Glomerular endothelial cell (primary cell): ENCODE measurements around the gene GPER1. TPM values are rescaled to one million over a fixed set of nuclear protein-coding genes. Genes with fewer than 3 reads are reported as not detected.
"Not testable (repeated sequence)": the region's sequence is repeated elsewhere in the genome, so short reads cannot be mapped to it uniquely, and the experiment has no call there.

Source experiments
- DNase-seq: peaks from one replicate; pipeline ENCODE4 v3.0.0-alpha.2; 2011; ENCODE audit warnings: low read depth, low spot score; ENCODE audit errors: extremely low read depth
- total RNA-seq: library from RNA; depleted of rRNA; stranded (reverse); fragments of >200 nt; gene quantifications from 2 replicates; pipeline ENCODE4 v1.2.3, GENCODE V29; 2015

GPER1 gene
- 1.4 and 1.8 TPM in 2 replicates for total RNA-seq

GRCh38 chr7:1087952-1088920 lies at the start of gene GPER1:
Gene GPER1, plus strand, starts transcription at chr7:1088113. Its CDS starts 3,616 bp downstream, at chr7:1091729.
- DNase-seq: no peak

DNA sequence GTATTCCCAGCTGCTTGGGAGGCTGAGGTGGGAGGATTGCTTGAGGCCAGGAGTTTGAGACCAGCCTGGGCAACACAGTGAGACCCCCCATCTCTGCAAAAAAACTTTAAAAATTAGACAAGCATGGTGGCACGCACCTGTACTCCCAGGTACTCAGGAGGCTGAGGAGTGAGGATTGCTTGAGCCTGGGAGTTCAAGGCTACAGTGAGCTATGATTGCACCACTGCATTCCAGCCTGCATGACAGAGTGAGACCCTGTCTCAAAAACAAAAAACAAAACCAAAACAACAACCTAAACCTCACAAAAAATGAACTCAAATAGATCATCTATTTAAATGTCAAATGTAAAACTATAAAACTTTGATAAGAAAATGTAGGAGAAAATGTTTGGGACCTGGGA lies 47.7 kb upstream of the GPER1 start:
- DNase-seq: not testable (repeated sequence)

GRCh38 chr7:1040790-1041189 lies 47.1 kb upstream of the GPER1 start:
- DNase-seq: no peak

DNA sequence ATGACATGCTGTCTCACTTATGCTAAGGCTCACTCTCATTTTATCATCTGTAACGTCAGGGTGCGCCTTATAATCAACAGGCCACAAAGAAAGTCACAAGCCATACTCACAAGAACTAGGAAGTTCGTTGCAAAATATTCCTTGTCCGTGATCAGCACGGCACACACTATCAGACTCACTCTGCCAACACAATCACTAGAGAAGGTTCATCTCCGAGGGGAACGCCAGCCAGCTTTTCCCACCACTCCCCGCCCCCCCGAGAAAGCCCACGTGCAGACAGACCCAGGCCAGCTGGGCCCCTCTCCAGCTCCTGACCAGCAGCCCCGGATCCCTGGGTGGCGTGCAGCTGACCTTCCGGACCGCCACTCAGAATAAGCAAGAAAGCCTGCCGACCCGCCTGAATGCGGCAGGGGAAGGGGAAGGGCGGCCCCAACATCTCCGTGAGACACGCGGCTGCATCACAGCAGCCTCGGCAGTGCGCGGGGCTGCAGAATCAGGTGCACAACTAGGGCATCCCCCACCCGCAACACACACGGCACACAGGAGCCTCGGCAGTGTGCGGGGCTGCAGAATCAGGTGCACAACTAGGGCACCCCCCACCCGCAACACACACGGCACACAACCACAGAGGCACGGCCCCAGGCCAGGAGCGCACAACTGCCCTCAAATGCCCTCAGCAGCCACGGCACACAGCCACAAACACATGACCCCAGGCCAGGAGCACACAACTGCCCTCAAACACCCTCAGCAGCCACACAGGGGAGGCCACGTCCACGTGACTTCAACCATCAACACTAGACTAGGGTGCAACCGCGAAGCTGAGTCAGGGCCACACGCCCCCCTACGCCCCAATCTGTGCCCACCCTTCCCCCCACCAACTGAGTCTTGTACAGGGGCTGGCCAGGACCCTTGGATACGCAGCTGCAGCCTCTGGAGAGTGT lies 46.1 kb upstream of the GPER1 start:
- no peak for DNase-seq

DNA sequence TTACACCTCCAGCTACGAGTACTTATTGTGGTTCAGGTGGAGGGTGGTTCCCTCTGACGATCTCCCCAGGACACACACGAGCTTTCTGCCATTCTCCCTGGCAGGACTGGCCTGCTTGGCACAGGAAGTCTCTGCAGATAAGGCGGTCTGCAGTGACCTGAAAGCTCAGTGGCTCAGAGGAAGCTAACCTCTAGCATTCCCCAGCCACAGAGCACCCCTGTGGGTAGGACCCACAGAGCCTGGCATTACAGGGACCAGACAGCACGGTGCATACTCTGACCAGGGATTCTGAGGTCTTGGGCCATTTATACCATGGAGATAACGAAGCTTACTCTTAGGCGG lies 45.5 kb upstream of the GPER1 start:
- DNase-seq: no peak

- no peak for DNase-seq
Measured at GRCh38 chr7:1043552-1044188, 44.2 kb upstream of the GPER1 start.

DNA sequence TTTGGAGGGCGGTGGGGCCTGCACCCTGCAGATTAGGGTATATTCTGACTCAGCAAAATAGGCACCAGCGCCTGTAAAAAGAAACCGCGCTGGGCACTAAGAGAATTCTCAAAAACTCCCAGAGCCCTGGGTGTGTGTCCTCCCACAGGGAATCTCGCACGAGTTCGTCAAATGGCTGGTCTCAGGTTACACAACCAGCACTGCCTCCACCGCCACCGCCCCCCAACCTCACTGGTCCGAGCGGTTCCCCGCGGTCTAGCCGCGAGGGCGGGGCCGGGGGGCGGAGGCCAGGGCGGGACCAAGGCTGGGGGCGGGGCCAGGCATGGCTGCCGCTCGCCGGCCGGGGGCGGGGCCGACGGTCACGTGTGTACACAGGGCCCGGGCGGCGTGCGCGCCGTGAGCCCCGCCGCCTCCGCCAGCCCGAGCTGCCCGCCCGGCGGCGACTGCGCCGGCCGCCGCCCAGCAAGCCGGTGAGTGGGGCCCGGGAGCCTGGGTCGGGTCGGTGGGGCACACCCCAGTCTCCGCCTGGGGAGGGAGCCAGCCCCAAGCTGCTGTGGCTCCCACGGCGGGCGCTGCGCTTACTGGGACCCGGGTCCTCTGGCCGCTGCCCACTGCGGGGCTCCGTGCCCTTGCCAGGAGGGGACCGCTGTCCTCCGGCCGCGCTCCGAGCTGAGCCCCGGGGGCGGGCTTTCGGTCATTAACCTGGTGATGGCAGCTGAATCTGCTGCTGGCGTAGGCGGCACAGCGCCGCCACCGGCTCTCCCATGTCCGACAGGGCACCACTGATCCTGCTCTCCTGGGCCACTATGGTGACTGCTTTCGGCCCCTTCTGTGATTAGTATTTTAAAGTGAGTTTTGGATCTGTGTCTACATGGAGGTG lies 43.5 kb upstream of the GPER1 start, which contains the start of gene GPR146:
Gene GPR146 (plus strand): TSS at position 358 of the 880 bp plus-strand sequence. CDS start 12,970 bp downstream, outside the sequence.
- DNase-seq: no peak

DNA sequence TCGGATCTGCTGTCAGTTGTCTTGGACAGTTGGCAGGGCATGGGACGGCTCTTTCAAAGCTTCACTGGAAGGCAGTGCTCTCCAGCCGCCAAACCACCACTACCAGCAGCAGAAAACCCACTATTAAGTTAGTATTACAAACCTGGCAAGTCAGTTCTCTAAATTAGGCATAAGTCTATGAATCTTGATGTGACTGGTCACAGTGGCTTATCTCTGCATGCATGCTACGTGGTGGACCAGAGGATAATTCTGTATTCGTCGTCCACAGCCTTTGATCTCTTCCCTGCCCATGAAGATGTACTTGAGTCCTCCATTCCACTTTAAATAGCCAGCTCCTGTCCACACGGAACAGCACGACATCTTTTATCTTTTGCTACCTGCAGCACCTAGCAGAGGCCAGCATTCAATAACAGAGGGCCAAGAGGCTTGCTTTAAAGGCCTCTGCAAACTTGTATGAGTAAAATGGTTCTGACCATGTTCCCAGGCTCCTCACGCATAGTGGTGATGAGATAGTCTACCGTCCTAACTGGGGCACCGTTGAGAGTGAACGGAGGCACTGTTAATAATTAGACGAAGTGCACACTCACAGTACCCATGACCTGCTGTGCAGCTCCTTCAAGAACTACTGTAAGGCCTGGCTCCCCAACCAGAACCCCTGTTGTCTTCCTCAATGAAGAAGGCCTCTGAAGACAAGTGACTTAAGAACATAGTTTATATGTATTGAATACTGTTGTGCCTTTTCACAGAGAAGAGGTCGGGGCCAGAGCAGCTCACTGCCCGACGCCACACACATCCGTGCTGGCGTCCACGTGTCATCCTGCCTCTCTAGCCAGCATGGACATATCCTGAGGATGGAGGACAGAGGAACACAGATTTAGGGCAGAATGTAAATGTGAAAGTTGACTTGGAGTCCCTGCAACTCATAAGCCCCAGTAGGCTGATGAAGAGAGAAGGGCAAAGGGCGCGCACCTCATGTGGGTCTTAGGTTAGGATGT lies 42.5 kb upstream of the GPER1 start:
- DNase-seq: no peak

- DNase-seq: no peak
Measured at GRCh38 chr7:1046722-1047679, 40.9 kb upstream of the GPER1 start.

GRCh38 chr7:1049006-1049741 lies 38.7 kb upstream of the GPER1 start:
- DNase-seq: no peak

- no peak for DNase-seq
Measured at GRCh38 chr7:1049801-1050200, 38.1 kb upstream of the GPER1 start.

DNA sequence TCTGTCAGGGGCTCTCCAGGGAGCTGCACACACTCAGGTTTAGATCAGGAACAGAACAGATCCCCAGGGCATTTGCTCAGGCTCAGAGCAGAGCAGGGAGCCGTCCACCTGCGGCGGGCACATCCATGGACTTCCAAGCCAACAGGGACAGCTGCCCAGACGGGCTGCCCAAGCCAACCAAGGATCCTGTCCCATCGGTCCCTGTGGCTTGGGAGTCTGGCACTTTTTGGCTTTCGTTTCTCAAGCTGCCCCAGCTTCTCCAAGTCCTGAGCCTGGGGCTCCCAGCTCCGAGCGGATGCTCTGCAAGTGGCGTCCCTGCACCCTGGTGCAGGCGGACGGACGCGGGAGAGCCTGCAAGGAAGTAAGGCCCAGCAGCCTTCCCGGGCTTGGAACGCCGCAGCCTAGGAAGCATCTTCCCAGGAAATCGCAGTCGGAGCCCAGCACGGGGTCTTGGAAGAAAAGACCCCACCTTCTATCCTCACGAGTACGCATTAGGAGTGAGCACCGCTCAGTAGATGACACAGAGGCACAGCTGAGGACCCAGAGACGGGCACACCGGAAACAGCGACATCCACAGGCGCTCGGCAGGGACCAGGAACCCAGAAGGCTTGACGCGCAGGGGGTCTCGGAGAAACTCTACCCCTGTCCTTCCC lies 37.5 kb upstream of the GPER1 start:
- DNase-seq: no peak

GRCh38 chr7:1050956-1051690 lies 36.8 kb upstream of the GPER1 start:
- no peak for DNase-seq

DNA sequence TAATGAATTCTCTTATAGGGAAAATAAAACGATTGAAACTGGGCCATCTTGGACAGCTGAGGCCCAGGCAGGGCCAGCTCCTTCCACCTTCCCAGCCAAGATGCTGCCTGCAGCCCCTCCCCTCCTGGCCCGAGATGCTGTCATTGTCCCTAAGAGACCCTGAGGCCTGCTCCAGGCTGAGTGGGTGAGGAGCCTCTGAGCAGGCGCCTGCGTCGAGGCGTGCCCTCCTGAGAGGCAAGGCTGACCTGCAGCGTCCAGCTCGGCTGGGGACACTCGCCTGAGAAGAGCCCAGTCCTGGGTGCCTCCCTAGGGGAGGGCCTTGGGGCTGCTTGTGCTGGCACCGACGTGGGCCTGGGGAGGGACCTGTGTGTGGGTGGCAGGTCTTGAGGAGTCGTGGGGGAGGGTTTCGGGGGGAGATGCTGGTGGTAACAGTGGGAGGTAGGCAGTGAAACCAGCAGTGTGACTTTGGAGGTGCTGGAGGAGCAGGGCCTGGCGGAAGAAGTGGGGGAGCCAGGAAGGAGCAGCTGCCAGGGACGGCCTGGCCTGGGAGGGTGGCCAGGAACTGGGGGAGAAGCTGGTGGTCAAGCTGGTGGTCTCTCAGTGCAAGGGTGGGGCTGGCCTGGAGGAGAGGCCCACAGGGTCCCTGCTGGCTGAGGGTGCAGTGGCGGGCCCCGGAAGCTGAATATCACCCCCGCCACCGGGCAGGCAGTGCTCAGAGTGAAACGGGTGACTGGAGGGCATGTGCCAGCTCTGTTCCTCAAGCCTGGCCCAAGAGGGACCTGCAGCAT lies 35.7 kb upstream of the GPER1 start:
- DNase-seq: no peak

- no peak for DNase-seq
Measured at GRCh38 chr7:1053002-1053411, 34.9 kb upstream of the GPER1 start.
